Activated CD4-positive, alpha-beta memory T cell treated with anti-CD3 and anti-CD28 coated beads, Interleukin-2, amount 10 ng/mL, durations not matched to agents 7 days and 5 days (primary cell): Measurements from ENCODE around the gene MRPS27. TPM values are rescaled to one million over a fixed set of nuclear protein-coding genes. Genes with fewer than 3 reads are reported as not detected.

Experiments used
- CTCF ChIA-PET: fragments of 350-600 bp; sonication (Branson Sonifier 250); formaldehyde crosslinking; loops from one replicate; lab custom pipeline; 2021; ENCODE audit warnings: antibody characterized with exemption, inconsistent platforms; lab: Charles Lee
- POLR2A ChIA-PET: fragments of 350-600 bp; sonication (Branson Sonifier 250); formaldehyde crosslinking; loops from one replicate; lab custom pipeline; 2021; ENCODE audit warnings: antibody characterized with exemption; lab: Charles Lee
- DNase-seq: peaks from one replicate; pipeline ENCODE4 v3.0.0-alpha.2; 2020
- H3K27ac Mint-ChIP-seq: one replicate; pipeline ENCODE4 v1.8.0; 2021; ENCODE audit warnings: mild to moderate bottlenecking, mixed read lengths
- H3K27me3 Mint-ChIP-seq: one replicate; pipeline ENCODE4 v1.8.0; 2021; ENCODE audit warnings: mixed read lengths
- H3K36me3 Mint-ChIP-seq: one replicate; pipeline ENCODE4 v1.8.0; 2021; ENCODE audit warnings: low read depth, mixed read lengths
- H3K4me1 Mint-ChIP-seq: one replicate; pipeline ENCODE4 v1.8.0; 2021; ENCODE audit warnings: mixed read lengths
- H3K4me3 Mint-ChIP-seq: one replicate; pipeline ENCODE4 v1.8.0; 2021; ENCODE audit warnings: mild to moderate bottlenecking, mixed read lengths
- H3K9me3 Mint-ChIP-seq: one replicate; pipeline ENCODE4 v1.8.0; 2021; ENCODE audit warnings: mixed read lengths
- total RNA-seq, 2 experiments: library from RNA; stranded (reverse); gene quantifications; one replicate each; pipeline ENCODE4 v1.2.3, GENCODE V29; 2021

Gene MRPS27
- total RNA-seq, 2 experiments from 2014 or later, result 34.5 to 41.1 TPM

DNA sequence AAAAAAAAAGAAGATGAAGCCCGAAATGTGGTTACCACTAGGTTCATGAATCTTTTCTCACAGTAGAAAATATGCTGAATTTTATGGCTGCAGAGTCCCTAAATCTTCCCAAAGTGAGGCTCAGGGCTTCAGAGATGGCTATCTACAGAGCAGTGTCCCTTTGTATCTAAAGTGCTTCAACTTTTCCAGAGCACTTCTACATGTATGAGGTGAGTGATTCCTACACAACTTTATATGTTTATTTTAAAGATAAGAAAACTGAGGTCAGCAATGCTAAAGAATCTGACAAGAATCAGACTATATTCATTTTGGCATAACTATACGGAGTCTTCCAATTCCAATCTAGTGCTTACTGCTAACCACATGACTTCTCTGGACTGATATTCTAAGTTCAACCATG lies 53.2 kb downstream of the MRPS27 start:
- Mint-ChIP-seq H3K4me1 (no peaks in the 10 kb centered on the region), H3K27me3 (no peaks in the 10 kb centered on the region), H3K9me3 (no peaks in the 10 kb centered on the region), H3K27ac (no peak overlapping the region), H3K4me3 (no peak overlapping the region), H3K36me3 (no peaks in the 10 kb centered on the region)
- ChIA-PET CTCF (no interaction called here), POLR2A (no interaction called here)
- DNase-seq, result no peak

DNA sequence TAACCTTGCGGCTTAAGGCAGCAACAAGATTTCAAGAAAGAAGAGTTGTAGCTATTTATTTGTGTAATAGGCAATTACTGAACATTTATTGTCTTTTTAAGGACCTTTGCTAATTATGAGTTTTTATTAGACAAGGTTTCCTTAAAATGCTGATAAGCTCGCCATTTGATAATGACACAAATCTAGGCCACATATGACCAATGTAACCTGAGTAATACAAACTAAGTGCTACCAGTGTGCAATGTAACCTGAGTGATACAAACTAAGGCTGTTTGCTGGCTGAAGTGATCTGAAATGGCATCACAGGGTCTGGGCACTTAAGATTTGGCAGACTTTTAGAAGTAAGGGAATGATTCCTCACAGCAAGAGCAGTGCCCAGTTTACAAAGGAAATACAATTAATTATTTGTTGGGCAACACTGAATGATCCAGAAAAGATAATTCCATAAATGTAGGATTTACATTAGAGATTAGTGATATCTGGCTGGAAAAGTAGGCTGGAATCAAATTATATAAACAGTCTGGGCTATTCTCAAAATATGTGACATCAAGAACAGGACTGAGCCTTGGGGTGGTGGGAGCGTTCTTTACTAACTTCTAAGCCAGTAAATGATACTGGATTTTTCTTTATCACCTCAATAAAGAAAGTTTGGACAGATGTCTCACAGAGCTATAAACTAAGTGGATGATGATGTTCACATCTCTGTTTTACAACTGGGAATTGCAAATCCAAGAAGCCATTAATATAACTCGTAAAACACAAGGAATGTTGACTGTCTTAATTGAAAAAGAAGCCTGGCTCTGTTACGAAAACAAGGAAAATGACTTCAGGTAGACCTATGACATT lies 54.8 kb downstream of the MRPS27 start:
- CTCF ChIA-PET, result no interaction called here
- POLR2A ChIA-PET, result interaction anchor here (0.9 kb wide), 1 partner anchor 42 kb away, joined by 3 read pairs; no protein-coding TSS in a partner anchor
- H3K4me3 Mint-ChIP-seq, result no peak overlapping the region

DNA sequence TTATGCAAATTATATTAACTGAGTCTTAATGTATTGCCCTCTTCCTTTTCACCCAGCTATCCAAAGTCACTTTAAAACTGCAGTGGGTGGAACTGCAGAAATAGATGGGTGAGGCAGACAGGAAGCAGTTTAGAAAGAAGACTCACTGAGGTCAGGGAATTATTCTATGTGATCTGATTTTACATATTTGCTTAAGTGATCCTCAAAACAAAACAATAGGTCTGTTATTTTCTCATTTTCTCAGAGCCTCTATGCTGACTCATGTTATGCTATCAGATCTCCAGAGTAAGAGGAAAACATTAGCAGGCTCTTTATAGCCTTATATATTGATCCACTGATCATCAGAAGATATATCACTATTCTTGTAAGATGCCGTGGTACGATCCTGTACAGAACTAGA lies 63.5 kb downstream of the MRPS27 start:
- ChIA-PET POLR2A (no interaction called here), CTCF (interaction anchor here (1.6 kb wide), 1 partner anchor 12 kb away, joined by 4 read pairs; no protein-coding TSS in a partner anchor)
- Mint-ChIP-seq H3K36me3 (peaks cover 12% of the 10 kb centered on the region), H3K9me3 (no peaks in the 10 kb centered on the region), H3K4me3 (no peak overlapping the region), H3K4me1 (peaks cover 6% of the 10 kb centered on the region), H3K27me3 (no peaks in the 10 kb centered on the region), H3K27ac (no peak overlapping the region)
- DNase-seq, result no peak

More for the DNA sequence above, 54.8 kb downstream of the MRPS27 start:
- no peaks in the 10 kb centered on the region for H3K36me3 Mint-ChIP-seq
- H3K4me1 Mint-ChIP-seq, result no peaks in the 10 kb centered on the region
- DNase-seq, result no peak
- H3K27me3 Mint-ChIP-seq, result no peaks in the 10 kb centered on the region
- no peak overlapping the region for H3K27ac Mint-ChIP-seq
- H3K9me3 Mint-ChIP-seq, result no peaks in the 10 kb centered on the region

DNA sequence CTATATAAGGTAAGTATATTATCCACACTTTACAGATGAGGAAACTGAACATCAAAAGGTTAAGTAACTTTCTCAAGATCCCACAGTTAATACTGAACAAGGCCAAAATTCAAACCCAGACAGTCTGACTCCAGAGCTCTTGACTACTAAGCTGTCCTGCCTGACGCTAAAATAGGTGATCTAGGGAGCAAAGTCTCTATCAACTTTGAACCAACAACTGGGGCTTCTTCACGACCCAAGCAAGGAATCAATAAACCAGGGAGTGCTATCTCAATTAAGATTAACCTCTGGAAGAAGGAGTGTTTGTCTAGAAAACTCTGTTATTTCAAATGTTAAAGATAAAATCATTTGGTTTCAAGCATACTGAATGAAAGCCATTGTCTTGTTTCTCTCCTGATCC lies 64.4 kb downstream of the MRPS27 start:
- Mint-ChIP-seq H3K27me3 (no peaks in the 10 kb centered on the region), H3K4me3 (no peak overlapping the region), H3K36me3 (peaks cover 12% of the 10 kb centered on the region), H3K4me1 (peaks cover 6% of the 10 kb centered on the region), H3K27ac (no peak overlapping the region), H3K9me3 (no peaks in the 10 kb centered on the region)
- no peak for DNase-seq
- ChIA-PET CTCF (interaction anchor here (1.3 kb wide), 1 partner anchor 14 kb away, joined by 4 read pairs; no protein-coding TSS in a partner anchor), POLR2A (no interaction called here)

DNA sequence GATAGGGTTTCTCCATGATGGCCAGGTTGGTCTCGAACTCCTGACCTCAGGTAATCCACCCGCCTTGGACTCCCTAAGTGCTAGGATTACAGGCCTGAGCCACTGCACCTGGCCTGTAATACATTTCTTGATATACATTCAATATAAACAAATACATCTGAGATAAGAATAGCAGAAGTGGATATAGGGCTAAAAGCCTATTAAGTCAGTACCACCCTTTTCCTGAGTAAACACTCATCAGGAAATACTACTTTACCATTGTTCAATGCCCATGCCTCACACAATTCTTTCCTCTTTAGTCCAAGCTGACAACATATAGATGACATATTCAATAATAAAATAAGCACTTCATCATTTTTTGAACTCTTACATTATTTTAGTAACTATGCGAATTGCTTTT lies 64.8 kb downstream of the MRPS27 start:
- H3K27me3 Mint-ChIP-seq, result no peaks in the 10 kb centered on the region
- peaks cover 6% of the 10 kb centered on the region for H3K4me1 Mint-ChIP-seq
- no peaks in the 10 kb centered on the region for H3K9me3 Mint-ChIP-seq
- ChIA-PET CTCF (interaction anchor here (1.3 kb wide), 1 partner anchor 14 kb away, joined by 4 read pairs; no protein-coding TSS in a partner anchor), POLR2A (no interaction called here)
- no peak overlapping the region for H3K4me3 Mint-ChIP-seq
- no peak for DNase-seq
- H3K27ac Mint-ChIP-seq, result no peak overlapping the region
- H3K36me3 Mint-ChIP-seq, result peaks cover 12% of the 10 kb centered on the region

DNA sequence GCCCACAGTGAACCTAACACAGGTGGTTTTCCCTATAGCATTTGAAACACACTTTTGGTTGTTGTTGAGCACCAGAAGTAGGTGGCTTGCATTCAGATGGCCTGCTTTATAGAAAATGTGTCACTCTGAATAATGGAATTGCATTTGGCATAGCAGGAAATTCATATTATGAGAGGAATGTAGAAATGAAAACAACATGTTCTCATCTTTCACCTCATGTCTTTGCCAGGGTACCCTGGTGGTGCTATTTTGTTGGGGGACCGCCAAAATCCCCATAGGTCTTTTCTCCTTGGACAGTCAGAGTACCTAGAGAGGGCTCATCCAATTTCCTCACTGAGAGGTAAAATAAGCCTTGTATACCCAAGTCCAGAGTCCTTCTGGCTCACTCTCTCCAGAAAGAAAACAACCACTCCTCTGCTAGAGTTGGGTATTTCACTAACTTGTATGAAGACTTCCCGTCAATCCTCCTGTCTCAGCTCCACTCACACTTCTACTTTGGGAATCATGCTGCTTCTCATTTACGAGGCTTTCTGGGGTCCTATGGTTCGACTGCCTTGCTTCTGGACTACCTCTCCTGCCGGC lies 67.4 kb downstream of the MRPS27 start:
- Mint-ChIP-seq H3K36me3 (peaks cover 12% of the 10 kb centered on the region), H3K27ac (no peak overlapping the region), H3K4me3 (no peak overlapping the region), H3K4me1 (peaks cover 6% of the 10 kb centered on the region), H3K9me3 (no peaks in the 10 kb centered on the region), H3K27me3 (no peaks in the 10 kb centered on the region)
- ChIA-PET CTCF (interaction anchor here (1.4 kb wide), 1 partner anchor 17 kb away, joined by 3 read pairs; no protein-coding TSS in a partner anchor), POLR2A (no interaction called here)
- DNase-seq, result no peak

DNA sequence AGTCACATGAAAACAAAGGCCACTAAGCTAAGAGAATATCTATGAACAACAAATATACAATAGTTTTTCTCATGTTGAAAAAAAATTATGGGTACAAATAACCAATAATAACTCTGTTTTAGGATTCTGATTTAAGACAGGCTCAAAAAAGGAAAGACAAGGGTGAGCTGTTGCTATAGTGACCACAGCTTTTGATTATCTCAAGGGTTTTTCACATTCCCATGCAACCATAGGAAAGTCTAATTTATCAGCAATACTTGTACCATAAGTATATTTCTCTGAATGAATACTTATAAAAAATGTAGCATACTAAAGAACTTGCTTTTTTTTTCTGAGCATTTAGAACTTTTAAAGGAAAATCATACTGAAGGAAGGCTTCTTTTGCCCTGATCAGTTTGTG lies 68.0 kb downstream of the MRPS27 start:
- Mint-ChIP-seq H3K4me1 (peaks cover 6% of the 10 kb centered on the region), H3K9me3 (no peaks in the 10 kb centered on the region), H3K36me3 (peaks cover 8% of the 10 kb centered on the region), H3K27me3 (no peaks in the 10 kb centered on the region), H3K4me3 (no peak overlapping the region), H3K27ac (no peak overlapping the region)
- ChIA-PET CTCF (interaction anchor here (1.4 kb wide), 1 partner anchor 18 kb away, joined by 3 read pairs; no protein-coding TSS in a partner anchor), POLR2A (no interaction called here)
- no peak for DNase-seq

DNA sequence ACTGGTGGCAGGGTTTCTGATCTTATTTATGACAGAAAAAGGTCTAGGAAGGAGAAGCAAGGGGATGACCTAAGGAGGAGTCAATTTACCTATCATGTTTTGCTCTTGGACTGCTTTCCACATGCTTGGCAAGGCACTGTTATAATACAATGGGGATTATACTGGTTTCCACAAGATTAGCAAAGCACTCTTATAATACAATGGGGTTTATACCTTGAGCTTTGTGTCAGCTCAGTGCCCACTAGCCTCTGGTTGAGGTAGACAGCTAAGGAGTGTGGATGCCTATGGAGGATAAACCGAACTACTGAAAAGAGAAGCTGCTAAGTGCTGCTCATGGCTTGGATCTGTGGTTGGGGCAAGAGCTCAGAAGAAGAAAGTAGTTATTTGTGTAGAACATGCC lies 68.7 kb downstream of the MRPS27 start:
- ChIA-PET POLR2A (no interaction called here), CTCF (interaction anchor here (1.4 kb wide), 1 partner anchor 18 kb away, joined by 3 read pairs; no protein-coding TSS in a partner anchor)
- Mint-ChIP-seq H3K4me1 (peaks cover 2% of the 10 kb centered on the region), H3K27ac (no peak overlapping the region), H3K4me3 (no peak overlapping the region), H3K9me3 (no peaks in the 10 kb centered on the region), H3K27me3 (no peaks in the 10 kb centered on the region), H3K36me3 (peaks cover 8% of the 10 kb centered on the region)
- DNase-seq, result no peak

DNA sequence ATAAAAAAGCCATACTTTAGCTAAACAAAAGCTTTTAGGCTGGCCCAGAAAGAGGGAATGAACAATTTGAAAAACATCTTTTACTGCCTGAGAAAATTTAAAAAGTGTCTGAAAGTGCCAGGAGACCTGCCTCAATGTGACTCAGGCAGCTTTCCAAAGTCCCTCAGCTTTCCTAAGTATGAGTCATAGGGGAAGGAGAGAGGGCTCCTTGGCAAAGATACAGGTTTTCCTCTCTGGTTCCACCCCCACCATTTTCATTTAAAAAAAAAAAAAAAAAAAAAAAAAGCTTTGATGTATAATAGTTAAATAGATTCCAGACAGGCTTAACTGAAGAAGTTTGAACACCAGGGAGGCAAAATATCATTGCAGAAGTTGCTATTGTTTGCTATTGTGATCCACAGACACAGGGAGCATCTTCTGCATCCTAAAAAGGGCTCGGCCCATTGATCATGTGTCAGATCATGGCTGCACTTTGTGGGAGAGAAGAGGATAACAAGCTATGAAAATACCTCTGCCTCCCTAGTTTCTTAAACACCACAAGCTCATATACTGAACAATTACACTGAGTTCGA lies 71.5 kb downstream of the MRPS27 start:
- Mint-ChIP-seq H3K27ac (no peak overlapping the region), H3K27me3 (no peaks in the 10 kb centered on the region)

DNA sequence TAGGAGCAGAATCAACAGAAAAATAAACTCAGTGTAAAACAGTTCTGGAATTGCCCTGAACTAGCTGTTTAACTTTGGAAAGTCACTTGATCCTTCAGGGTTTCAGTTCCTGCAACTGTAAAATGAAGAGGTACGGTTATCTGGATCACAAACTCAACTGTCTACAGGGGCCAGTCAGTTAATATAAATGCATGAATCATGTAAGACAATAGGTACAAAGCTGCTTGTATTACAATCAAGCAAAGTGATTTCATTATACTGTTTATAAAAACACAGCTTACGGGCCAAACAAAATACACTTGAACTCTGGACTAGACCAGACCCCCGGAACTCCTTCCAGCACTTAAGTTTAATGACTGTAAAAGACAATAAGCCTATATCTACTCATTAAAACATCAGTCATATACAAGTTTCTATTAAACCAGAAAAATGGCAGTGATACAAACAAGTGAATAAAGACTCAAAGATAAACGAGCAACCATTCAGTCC lies 73.0 kb downstream of the MRPS27 start:
- no peak for DNase-seq
- Mint-ChIP-seq H3K27ac (no peak overlapping the region), H3K4me3 (no peak overlapping the region), H3K4me1 (peaks cover 5% of the 10 kb centered on the region), H3K9me3 (no peaks in the 10 kb centered on the region), H3K36me3 (peaks cover 2% of the 10 kb centered on the region), H3K27me3 (peaks cover 2% of the 10 kb centered on the region)
- ChIA-PET POLR2A (interaction anchor here (1.3 kb wide), 1 partner anchor 26 kb away, joined by 4 read pairs; no protein-coding TSS in a partner anchor), CTCF (no interaction called here)

More for the DNA sequence above, 71.5 kb downstream of the MRPS27 start:
- H3K9me3 Mint-ChIP-seq, result no peaks in the 10 kb centered on the region
- ChIA-PET POLR2A (interaction anchor here (1.3 kb wide), 1 partner anchor 27 kb away, joined by 4 read pairs; no protein-coding TSS in a partner anchor), CTCF (no interaction called here)
- DNase-seq, result no peak
- peaks cover 5% of the 10 kb centered on the region for H3K4me1 Mint-ChIP-seq
- no peak overlapping the region for H3K4me3 Mint-ChIP-seq
- peaks cover 4% of the 10 kb centered on the region for H3K36me3 Mint-ChIP-seq

DNA sequence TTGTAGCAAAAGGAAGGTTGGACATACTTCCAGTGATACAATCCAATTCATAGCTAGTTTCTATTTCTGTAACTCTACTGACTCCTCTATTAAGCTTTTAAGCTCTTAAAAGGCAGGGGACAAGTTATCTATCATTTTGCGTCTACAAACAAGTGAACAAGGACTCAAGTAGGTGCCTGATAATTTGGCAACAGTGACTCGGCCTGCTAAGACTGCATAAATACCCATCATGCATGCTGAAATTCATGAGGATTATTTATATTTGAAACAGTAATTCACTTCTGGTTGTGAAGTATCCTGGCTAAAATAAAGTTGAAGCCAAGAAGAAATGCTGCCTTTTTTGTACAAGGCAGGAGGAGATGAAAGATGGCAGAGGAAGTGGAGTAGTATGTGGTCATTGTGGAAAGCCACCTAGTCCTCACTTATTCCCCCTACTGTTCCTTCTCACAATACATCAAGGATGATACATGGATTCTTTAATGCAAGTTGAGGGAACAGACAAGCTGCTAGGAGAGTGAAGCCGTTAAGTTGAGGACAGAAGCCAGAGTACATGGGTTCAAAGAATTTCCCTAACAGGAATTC lies 74.0 kb downstream of the MRPS27 start:
- POLR2A ChIA-PET, result no interaction called here
- H3K27ac Mint-ChIP-seq, result no peak overlapping the region
- H3K4me3 Mint-ChIP-seq, result no peak overlapping the region
- H3K36me3 Mint-ChIP-seq, result peaks cover 8% of the 10 kb centered on the region
- DNase-seq, result no peak
- peaks cover 5% of the 10 kb centered on the region for H3K4me1 Mint-ChIP-seq
- no peaks in the 10 kb centered on the region for H3K9me3 Mint-ChIP-seq
- CTCF ChIA-PET, result no interaction called here
- H3K27me3 Mint-ChIP-seq, result peaks cover 3% of the 10 kb centered on the region

DNA sequence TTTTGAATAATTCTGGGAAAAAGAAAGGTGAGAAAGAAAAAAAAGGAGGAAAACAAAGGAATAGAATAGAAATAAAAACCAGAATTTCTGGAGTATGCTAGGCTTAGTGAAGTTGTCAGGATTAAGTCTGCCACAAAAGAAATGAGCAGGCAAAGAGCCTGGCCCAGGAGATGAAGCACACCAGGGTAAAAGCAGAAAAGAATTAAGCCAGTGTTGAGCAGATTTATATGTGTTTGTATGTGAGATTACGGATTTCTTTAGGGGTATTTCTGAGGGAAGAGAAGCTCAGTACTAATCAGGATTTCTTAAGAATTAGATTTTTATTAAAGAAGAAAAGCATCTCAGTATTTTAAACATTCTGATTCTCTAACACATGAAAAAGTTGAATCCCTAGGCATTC lies 74.5 kb downstream of the MRPS27 start:
- Mint-ChIP-seq H3K4me3 (no peak overlapping the region), H3K27me3 (peaks cover 3% of the 10 kb centered on the region), H3K9me3 (no peaks in the 10 kb centered on the region), H3K36me3 (peaks cover 8% of the 10 kb centered on the region), H3K4me1 (peaks cover 5% of the 10 kb centered on the region), H3K27ac (no peak overlapping the region)
- ChIA-PET CTCF (no interaction called here), POLR2A (no interaction called here)
- no peak for DNase-seq
